Keratinocyte (primary cell): ENCODE results near the gene MYOT. TPM values are rescaled to one million over a fixed set of nuclear protein-coding genes. Genes with fewer than 3 reads are reported as not detected.

Source experiments
- DNase-seq: peaks from one replicate; pipeline ENCODE4 v3.0.0-alpha.2; 2011; ENCODE audit warnings: low read depth, missing footprints, low spot score
- FAIRE-seq: peaks from 2 replicates; lab custom pipeline; 2011; peaks lifted over from hg19 to GRCh38; lab: Jason Lieb, UNC
- H2AFZ ChIP-seq: 2 replicates; pipeline ENCODE4 v1.6.0; 2012; ENCODE audit warnings: low read length, control low read depth, inconsistent platforms; ENCODE audit not compliant: control insufficient read depth
- H3K27ac ChIP-seq: 2 replicates; pipeline ENCODE4 v1.5.1; 2011; ENCODE audit warnings: low read length; ENCODE audit not compliant: control insufficient read depth, insufficient read depth
- H3K27me3 ChIP-seq: 3 replicates; pipeline ENCODE4 v1.6.0; 2011; ENCODE audit warnings: low read length; ENCODE audit not compliant: control insufficient read depth, insufficient read depth; ENCODE audit errors: extremely low read depth
- H3K36me3 ChIP-seq, 2 experiments: 2 replicates in 1 of 2; 3 replicates in 1 of 2; pipeline ENCODE4 v1.5.1; 2011; ENCODE audit warnings: low read length in 2 of 2, mild to moderate bottlenecking in 1 of 2; ENCODE audit not compliant: control insufficient read depth in 2 of 2, insufficient read depth in 2 of 2; ENCODE audit errors: extremely low read depth in 1 of 2
- H3K4me1 ChIP-seq: 3 replicates; pipeline ENCODE4 v1.5.1; 2011; ENCODE audit warnings: low read length; ENCODE audit not compliant: control insufficient read depth, insufficient read depth; ENCODE audit errors: extremely low read depth
- H3K4me2 ChIP-seq: 3 replicates; pipeline ENCODE4 v1.6.0; 2011; ENCODE audit warnings: low read depth, low read length; ENCODE audit not compliant: control insufficient read depth, insufficient read depth; ENCODE audit errors: extremely low read depth
- H3K4me3 ChIP-seq, 3 experiments: fragments of 200-600 bp in 1 of 3; sonication (generic) in 1 of 3; 2 replicates in 2 of 3; 3 replicates in 1 of 3; pipeline ENCODE4 v1.5.1; 2011 to 2016; ENCODE audit warnings: low read length in 3 of 3, mild to moderate bottlenecking in 3 of 3, control low read depth in 2 of 3, inconsistent platforms in 1 of 3, low read depth in 1 of 3, mixed read lengths in 1 of 3, mixed run types in 1 of 3, moderate library complexity in 1 of 3; ENCODE audit not compliant: control insufficient read depth in 2 of 3, insufficient read depth in 2 of 3; ENCODE audit errors: extremely low read depth in 1 of 3
- H3K79me2 ChIP-seq: 2 replicates; pipeline ENCODE4 v1.6.0; 2012; ENCODE audit warnings: low read length; ENCODE audit not compliant: control insufficient read depth, insufficient read depth
- H3K9ac ChIP-seq: 3 replicates; pipeline ENCODE4 v1.6.0; 2011; ENCODE audit warnings: low read length; ENCODE audit not compliant: control insufficient read depth, insufficient read depth; ENCODE audit errors: extremely low read depth
- H3K9me1 ChIP-seq: 3 replicates; pipeline ENCODE4 v1.6.0; 2011; ENCODE audit warnings: low read length; ENCODE audit not compliant: control insufficient read depth, insufficient read depth; ENCODE audit errors: extremely low read depth
- H3K9me3 ChIP-seq: 2 replicates; pipeline ENCODE4 v1.5.1; 2012; ENCODE audit warnings: low read depth, low read length; ENCODE audit not compliant: control insufficient read depth
- H4K20me1 ChIP-seq: 3 replicates; pipeline ENCODE4 v1.6.0; 2011; ENCODE audit warnings: low read length; ENCODE audit not compliant: control insufficient read depth, insufficient read depth; ENCODE audit errors: extremely low read depth
- EZH2 ChIP-seq: IDR thresholded peaks from one replicate; pipeline ENCODE4 v1.6.1; 2012; ENCODE audit warnings: inconsistent platforms, mild to moderate bottlenecking, low read length, moderate library complexity
- dilution Hi-C: fragments of 300-500 bp; cut with MboI; formaldehyde crosslinking; loops from one replicate; pipeline ENCODE4 v1.7.0; 2020; ENCODE audit warnings: low sequenced_read_pairs; ENCODE audit not compliant: extremely low pct_ligation_motif_present
- polyA plus RNA-seq, 5 experiments: library from polyadenylated mRNA; depleted of rRNA in 3 of 5; stranded (reverse) in 3 of 5; stranded (forward) in 1 of 5; unstranded in 1 of 5; fragments of >200 nt; gene quantifications; 1 replicate in 1 of 5; 2 replicates in 3 of 5; 3 replicates in 1 of 5; pipeline versions ENCODE4 v1.2.1 to v1.2.3, GENCODE V29; 2011 to 2012; ENCODE audit warnings: missing spikeins in 2 of 5, low read depth in 1 of 5, low replicate concordance in 1 of 5
- TF ChIP-seq, protein P1 (sequence below), 3 experiments: IDR thresholded peaks in 1 of 3; conservative IDR thresholded peaks in 1 of 3; optimal IDR thresholded peaks in 1 of 3; 2 replicates in 2 of 3; 3 replicates in 1 of 3; pipeline versions ENCODE3 to v1.5.1; 2011; ENCODE audit warnings: low read length in 3 of 3, mild to moderate bottlenecking in 3 of 3, moderate library complexity in 2 of 3, control low read depth in 1 of 3, inconsistent platforms in 1 of 3; ENCODE audit not compliant: insufficient read depth in 2 of 3; ENCODE audit errors: extremely low read depth in 1 of 3

The MYOT gene
- polyA plus RNA-seq, 1 donor (not counting 4 experiments of a cell fraction or from before 2014, with no cell fraction given) = 0.55 TPM

- H3K4me2 ChIP-seq = no peak overlapping the region
- TF ChIP-seq EZH2 = no peak
- TF ChIP-seq, protein P1, sequence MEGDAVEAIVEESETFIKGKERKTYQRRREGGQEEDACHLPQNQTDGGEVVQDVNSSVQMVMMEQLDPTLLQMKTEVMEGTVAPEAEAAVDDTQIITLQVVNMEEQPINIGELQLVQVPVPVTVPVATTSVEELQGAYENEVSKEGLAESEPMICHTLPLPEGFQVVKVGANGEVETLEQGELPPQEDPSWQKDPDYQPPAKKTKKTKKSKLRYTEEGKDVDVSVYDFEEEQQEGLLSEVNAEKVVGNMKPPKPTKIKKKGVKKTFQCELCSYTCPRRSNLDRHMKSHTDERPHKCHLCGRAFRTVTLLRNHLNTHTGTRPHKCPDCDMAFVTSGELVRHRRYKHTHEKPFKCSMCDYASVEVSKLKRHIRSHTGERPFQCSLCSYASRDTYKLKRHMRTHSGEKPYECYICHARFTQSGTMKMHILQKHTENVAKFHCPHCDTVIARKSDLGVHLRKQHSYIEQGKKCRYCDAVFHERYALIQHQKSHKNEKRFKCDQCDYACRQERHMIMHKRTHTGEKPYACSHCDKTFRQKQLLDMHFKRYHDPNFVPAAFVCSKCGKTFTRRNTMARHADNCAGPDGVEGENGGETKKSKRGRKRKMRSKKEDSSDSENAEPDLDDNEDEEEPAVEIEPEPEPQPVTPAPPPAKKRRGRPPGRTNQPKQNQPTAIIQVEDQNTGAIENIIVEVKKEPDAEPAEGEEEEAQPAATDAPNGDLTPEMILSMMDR (optimal IDR thresholded peaks at IDR 0.05 in 1 of 3, IDR thresholded peaks at IDR 0.05 in 1 of 3, conservative IDR thresholded peaks at IDR 0.05 in 1 of 3; ENCODE audit: extremely low read depth in 1 of 3, insufficient read depth in 2 of 3, low read length in 3 of 3) = no peak
- dilution Hi-C loops = no loop called here
- FAIRE-seq (no peak), DNase-seq (no peak)
- H3K9me3 ChIP-seq = no peaks in the 10 kb centered on the region
- H3K79me2 ChIP-seq = no peaks in the 10 kb centered on the region
- no peaks in the 10 kb centered on the region for H3K27me3 ChIP-seq
- no peaks in the 10 kb centered on the region for H3K9me1 ChIP-seq
- H3K36me3 ChIP-seq = no peaks in the 10 kb centered on the region
- no peak overlapping the region for H2AFZ ChIP-seq
- no peaks in the 10 kb centered on the region for H4K20me1 ChIP-seq
- no peak overlapping the region for H3K27ac ChIP-seq
- no peaks in the 10 kb centered on the region for H3K4me1 ChIP-seq
- H3K9ac ChIP-seq = no peak overlapping the region
- H3K4me3 ChIP-seq = no peak overlapping the region
Observed at GRCh38 chr5:137843676-137844299, 23.9 kb upstream of the MYOT start.

DNA sequence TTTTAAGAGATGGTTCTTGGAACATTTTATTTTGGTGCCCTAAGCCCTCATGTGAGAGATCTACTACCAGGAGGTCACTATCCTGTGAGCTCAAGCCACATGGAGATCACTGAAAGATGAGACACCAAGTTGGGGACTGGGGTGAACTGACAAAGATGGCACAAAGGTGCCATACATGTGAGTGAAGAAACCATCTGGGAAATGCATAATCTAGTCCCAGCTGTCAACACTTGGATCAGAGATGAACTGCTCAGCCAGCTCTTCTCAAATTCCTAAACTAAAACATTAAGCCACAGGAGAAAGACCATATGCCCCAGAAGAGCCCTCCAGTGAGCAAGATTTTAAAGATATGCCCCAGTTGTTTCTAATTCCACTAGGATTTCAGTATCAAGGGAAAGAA lies 22.2 kb upstream of the MYOT start:
- dilution Hi-C loops = no loop called here
- DNase-seq = no peak
- H4K20me1 ChIP-seq = no peaks in the 10 kb centered on the region
- no peaks in the 10 kb centered on the region for H3K36me3 ChIP-seq
- no peak overlapping the region for H3K4me3 ChIP-seq
- no peaks in the 10 kb centered on the region for H3K9me3 ChIP-seq
- H3K9me1 ChIP-seq = no peaks in the 10 kb centered on the region
- H3K27me3 ChIP-seq = no peaks in the 10 kb centered on the region
- H3K4me1 ChIP-seq = no peaks in the 10 kb centered on the region
- no peak overlapping the region for H3K9ac ChIP-seq
- no peak for FAIRE-seq
- no peak for TF ChIP-seq EZH2
- TF ChIP-seq, protein P1 (optimal IDR thresholded peaks at IDR 0.05 in 1 of 3, IDR thresholded peaks at IDR 0.05 in 1 of 3, conservative IDR thresholded peaks at IDR 0.05 in 1 of 3; ENCODE audit: extremely low read depth in 1 of 3, insufficient read depth in 2 of 3, low read length in 3 of 3) = no peak
- no peak overlapping the region for H3K4me2 ChIP-seq
- H2AFZ ChIP-seq = no peak overlapping the region
- no peaks in the 10 kb centered on the region for H3K79me2 ChIP-seq
- H3K27ac ChIP-seq = no peak overlapping the region
